Stimulated activated CD4-positive, alpha-beta T cell treated with anti-CD3 and anti-CD28 coated beads, Interleukin-15, amount 100 ng/mL, for 1 hour (primary cell): Measurements from ENCODE around the gene GOLGA1.
"Not testable (repeated sequence)": the region's sequence is repeated elsewhere in the genome, so short reads cannot be mapped to it uniquely, and the experiment has no call there.

ENCODE experiments used
- DNase-seq, 2 donors: peaks; one replicate each; pipeline ENCODE4 v3.0.0-alpha.2; 2020; ENCODE audit warnings: low read depth in 1 of 2, low spot score in 1 of 2

The GOLGA1 gene

DNA sequence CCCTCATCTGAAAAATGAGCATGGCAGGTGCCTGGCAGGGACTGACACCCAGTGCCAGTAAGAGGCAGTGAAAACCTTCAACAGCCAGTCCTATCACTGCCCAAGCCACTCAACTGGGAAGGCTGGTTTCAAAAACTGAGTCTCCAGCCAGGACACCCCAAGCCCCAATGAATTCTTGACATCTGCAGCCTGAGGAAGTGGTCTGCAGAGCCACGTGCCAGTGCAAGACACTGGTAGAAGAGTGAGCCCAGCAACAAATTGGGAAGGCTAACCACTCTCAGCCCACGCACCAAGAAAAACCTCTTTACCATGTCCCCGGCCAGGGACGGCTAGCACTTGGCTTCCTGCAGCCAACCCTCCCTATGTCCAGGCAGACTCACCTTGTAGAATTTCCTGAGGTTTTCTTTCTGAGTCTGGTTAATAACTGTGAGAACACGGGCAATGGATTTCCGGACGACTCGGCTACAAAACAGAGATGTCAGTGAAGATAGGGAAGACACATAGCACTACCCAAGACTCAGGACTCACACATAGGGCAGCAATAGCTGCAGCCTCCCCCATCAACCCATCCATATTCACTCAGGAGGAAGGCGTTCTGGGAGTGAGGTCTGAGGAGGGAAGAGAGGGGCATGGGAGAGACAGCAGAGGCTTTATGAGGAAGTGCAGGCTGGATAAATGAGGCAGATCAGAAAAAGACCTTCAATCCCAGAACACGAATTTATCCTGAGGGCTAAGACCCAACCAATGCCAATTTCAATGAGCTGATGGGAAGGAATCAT, 80.9 kb downstream of the GOLGA1 start:
- no peak for DNase-seq

GRCh38 chr9:124858330-124859046, 82.4 kb downstream of the GOLGA1 start:
- no peak for DNase-seq

- no peak for DNase-seq
Observed at GRCh38 chr9:124857533-124858162, 83.2 kb downstream of the GOLGA1 start.

- no peak for DNase-seq
Observed at GRCh38 chr9:124855944-124856765, 84.7 kb downstream of the GOLGA1 start.

- DNase-seq = no peak
Observed at GRCh38 chr9:124855566-124855943, 85.3 kb downstream of the GOLGA1 start.

GRCh38 chr9:124854822-124855221, 86.1 kb downstream of the GOLGA1 start:
- DNase-seq = no peak

DNA sequence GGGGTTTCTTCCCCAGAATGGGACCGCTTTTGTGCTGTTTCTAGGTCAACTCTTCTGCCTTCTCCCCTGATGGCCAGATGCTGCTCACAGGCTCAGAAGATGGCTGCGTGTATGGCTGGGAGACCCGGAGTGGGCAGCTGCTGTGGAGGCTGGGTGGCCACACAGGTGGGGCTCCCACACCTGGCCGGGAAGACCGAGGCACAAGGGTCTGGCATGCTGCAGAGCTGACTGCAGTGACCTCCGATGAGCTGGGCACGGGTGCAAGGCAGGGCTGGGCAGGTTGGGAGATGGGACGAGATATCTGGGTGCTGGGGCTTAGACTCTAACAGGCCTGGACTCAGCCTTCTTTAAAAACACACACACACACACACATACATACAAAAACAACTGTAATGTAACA, 86.7 kb downstream of the GOLGA1 start:
- DNase-seq = no peak

- no peak for DNase-seq
Observed at GRCh38 chr9:124853605-124854143, 87.2 kb downstream of the GOLGA1 start.

- peak; percentile 54 to 63 for DNase-seq
Observed at GRCh38 chr9:124852829-124853531, 87.9 kb downstream of the GOLGA1 start, which contains the start of gene WDR38. WDR38 (plus strand) TSS chr9:124853460; CDS start chr9:124853532, 72 bp downstream.

DNA sequence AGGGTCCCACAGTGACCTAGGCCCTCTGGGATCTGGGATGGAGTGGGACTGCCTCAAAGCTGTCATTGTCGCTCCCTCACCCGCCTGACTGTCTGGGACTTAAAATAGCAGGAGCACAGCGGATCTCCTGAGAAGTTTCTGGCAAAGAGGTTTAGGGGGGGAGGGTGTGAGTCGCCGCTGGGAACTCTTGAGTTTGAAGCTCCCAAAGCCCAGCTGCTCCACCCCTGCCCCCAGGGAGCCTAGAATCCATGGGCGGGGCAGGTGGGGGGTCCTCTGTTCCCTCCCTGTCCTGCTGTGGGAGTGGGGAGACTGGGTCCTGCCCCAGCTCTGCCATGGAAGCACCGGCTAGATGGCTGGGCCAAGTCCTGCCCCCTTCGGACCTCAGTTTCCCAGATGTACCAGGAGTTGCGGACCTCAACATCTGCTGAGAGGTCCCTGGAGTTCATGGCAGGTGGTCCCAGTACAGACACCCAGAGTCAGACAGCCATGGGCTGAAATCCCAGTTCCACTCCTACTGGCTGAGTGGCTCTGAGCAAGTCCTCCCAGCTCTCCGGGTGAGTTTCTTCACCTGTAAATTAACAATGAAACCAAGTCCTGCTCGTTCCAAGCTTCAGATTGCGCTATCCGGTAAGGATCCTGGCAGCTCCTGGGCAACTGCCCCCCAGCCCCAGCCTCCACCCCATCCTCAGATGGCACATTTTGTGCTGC, 88.6 kb downstream of the GOLGA1 start:
- no peak for DNase-seq

DNA sequence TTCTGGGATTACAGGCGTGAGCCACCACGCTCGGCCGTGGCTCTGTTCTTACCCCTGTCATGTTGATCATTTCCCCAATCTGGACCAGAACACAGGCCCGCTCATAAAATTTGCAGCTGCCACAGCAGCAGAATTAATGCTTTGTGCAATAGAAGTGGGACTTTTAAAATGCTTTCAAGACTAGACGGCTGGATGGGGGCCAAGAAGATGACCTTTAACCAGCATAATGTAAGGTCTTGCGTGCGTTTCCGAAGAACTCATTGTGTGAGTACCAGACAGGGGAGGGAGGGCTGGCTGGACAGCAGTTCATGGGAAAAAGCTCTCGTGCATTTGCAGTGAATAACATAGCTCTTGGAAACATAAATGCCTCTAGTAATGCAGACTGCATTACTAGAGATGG, 91.1 kb downstream of the GOLGA1 start:
- DNase-seq = no peak

DNA sequence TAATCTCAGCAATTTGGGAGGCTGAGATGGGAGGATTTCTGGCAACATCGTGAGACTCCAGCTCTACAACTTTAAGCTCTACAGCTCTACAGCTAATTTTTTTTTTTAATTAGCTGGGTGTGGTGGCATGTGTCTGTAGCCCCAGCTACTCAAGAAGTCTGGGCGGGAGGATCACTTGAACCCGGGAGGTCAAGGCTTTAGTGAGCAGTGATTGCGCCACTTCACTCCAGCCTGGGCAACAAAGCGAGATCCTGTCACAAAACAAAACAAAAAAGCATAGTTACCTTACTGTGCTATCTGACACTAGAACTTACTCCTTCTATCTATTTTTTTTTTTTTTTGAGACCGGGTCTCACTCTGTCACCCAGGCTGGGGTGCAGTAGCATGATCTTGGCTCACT, 93.9 kb downstream of the GOLGA1 start:
- DNase-seq = no peak

DNA sequence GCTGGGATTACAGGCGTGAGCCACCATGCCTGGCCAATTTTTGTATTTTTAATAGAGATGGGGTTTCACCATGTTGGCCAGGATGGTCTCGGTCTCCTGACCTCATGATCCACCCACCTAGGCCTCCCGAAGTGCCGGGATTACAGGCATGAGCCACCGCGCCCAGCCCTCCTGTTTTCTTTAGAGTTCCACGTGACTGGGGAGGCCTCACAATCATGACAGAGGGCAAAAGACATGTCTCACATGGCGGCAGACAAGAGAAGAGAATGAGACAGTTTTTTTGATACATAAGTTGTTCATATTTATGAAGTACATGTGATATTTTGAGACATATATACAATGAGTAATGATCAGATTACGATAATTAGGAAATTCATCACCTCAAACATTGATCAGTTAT, 94.4 kb downstream of the GOLGA1 start:
- DNase-seq = not testable (repeated sequence)

DNA sequence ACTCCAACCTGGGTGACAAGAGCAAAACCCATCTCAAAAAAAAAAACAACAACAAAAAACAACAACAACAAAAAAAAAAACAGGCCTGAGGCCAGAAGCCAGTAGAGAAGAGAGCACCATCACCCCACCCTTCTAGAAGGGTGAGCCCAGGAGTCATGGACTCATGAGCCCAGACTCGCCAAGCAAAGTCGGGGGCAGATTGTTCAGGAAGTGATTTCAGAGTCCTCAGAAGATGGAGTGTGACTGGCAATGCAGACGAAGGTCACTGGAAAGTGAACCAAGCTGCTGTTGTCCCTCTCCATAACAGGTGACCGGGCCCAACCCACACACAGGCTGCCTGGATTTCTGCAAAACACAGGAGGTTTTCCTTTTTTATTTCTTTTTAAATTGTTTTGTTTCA, 96.6 kb downstream of the GOLGA1 start:
- no peak for DNase-seq

- DNase-seq = no peak
Observed at GRCh38 chr9:124843456-124844034, 97.3 kb downstream of the GOLGA1 start.

- DNase-seq = no peak
Observed at GRCh38 chr9:124841075-124841821, 99.6 kb downstream of the GOLGA1 start.

GRCh38 chr9:124840300-124840833, 100.5 kb downstream of the GOLGA1 start:
- no peak for DNase-seq

- DNase-seq = no peak
Observed at GRCh38 chr9:124839612-124840299, 101.1 kb downstream of the GOLGA1 start.
